ENCODE results near the gene NAA80.

Gene NAA80

GRCh38 chr3:50255251-50255615, 44.0 kb downstream of the NAA80 start:
- Histone ChIP-seq H3K4me3 (ENCODE audit: low read length) (no peak overlapping the region), H3K9me3 (ENCODE audit: insufficient read depth, low read depth, low read length) (no peaks in the 10 kb centered on the region), H3K36me3 (ENCODE audit: insufficient read depth, low read depth, low read length) (peaks cover 57% of the 10 kb centered on the region), H3K27me3 (ENCODE audit: insufficient read depth, low read length) (no peaks in the 10 kb centered on the region), H3K9ac (ENCODE audit: low read depth, low read length) (no peak overlapping the region), H3K27ac (ENCODE audit: low read length) (no peak overlapping the region), H3K4me1 (ENCODE audit: insufficient read depth, low read length) (peaks cover 6% of the 10 kb centered on the region)

GRCh38 chr3:50254577-50255250, 44.5 kb downstream of the NAA80 start:
- Histone ChIP-seq H3K36me3 (ENCODE audit: insufficient read depth, low read depth, low read length) (peaks cover 57% of the 10 kb centered on the region), H3K9ac (ENCODE audit: low read depth, low read length) (no peak overlapping the region), H3K4me1 (ENCODE audit: insufficient read depth, low read length) (peaks cover 6% of the 10 kb centered on the region)

GRCh38 chr3:50251220-50251619, 48.0 kb downstream of the NAA80 start:
- Histone ChIP-seq H3K9ac (ENCODE audit: low read depth, low read length) (no peak overlapping the region), H3K27me3 (ENCODE audit: insufficient read depth, low read length) (no peaks in the 10 kb centered on the region), H3K27ac (ENCODE audit: low read length) (no peak overlapping the region), H3K9me3 (ENCODE audit: insufficient read depth, low read depth, low read length) (no peaks in the 10 kb centered on the region), H3K4me1 (ENCODE audit: insufficient read depth, low read length) (peaks cover 16% of the 10 kb centered on the region), H3K36me3 (ENCODE audit: insufficient read depth, low read depth, low read length) (peaks cover 36% of the 10 kb centered on the region), H3K4me3 (ENCODE audit: low read length) (no peak overlapping the region)

More at GRCh38 chr3:50254577-50255250, 44.5 kb downstream of the NAA80 start:
- Histone ChIP-seq H3K9me3 (ENCODE audit: insufficient read depth, low read depth, low read length) (no peaks in the 10 kb centered on the region), H3K27ac (ENCODE audit: low read length) (no peak overlapping the region), H3K4me3 (ENCODE audit: low read length) (no peak overlapping the region), H3K27me3 (ENCODE audit: insufficient read depth, low read length) (no peaks in the 10 kb centered on the region)

GRCh38 chr3:50250514-50250913, 48.7 kb downstream of the NAA80 start:
- H3K36me3 ChIP-seq (ENCODE audit: insufficient read depth, low read depth, low read length), result peaks cover 33% of the 10 kb centered on the region
- H3K4me3 ChIP-seq (ENCODE audit: low read length), result no peak overlapping the region
- H3K9me3 ChIP-seq (ENCODE audit: insufficient read depth, low read depth, low read length), result no peaks in the 10 kb centered on the region
- H3K9ac ChIP-seq (ENCODE audit: low read depth, low read length), result no peak overlapping the region
- H3K27me3 ChIP-seq (ENCODE audit: insufficient read depth, low read length), result no peaks in the 10 kb centered on the region
- H3K4me1 ChIP-seq (ENCODE audit: insufficient read depth, low read length), result peaks cover 20% of the 10 kb centered on the region
- H3K27ac ChIP-seq (ENCODE audit: low read length), result no peak overlapping the region

- H3K27me3 ChIP-seq (ENCODE audit: insufficient read depth, low read length), result no peaks in the 10 kb centered on the region
- no peak overlapping the region; the same call in 1 of the 2 replicates for H3K9ac ChIP-seq (ENCODE audit: low read depth, low read length)
- no peaks in the 10 kb centered on the region for H3K9me3 ChIP-seq (ENCODE audit: insufficient read depth, low read depth, low read length)
- no peak overlapping the region for H3K27ac ChIP-seq (ENCODE audit: low read length)
- H3K4me1 ChIP-seq (ENCODE audit: insufficient read depth, low read length), result peaks cover 20% of the 10 kb centered on the region
- no peak overlapping the region for H3K4me3 ChIP-seq (ENCODE audit: low read length)
- peaks cover 30% of the 10 kb centered on the region for H3K36me3 ChIP-seq (ENCODE audit: insufficient read depth, low read depth, low read length)
These were observed 49.7 kb downstream of the NAA80 start for GRCh38 chr3:50249457-50249856.

- Histone ChIP-seq H3K27ac (ENCODE audit: low read length) (no peak overlapping the region), H3K4me3 (ENCODE audit: low read length) (no peak overlapping the region), H3K27me3 (ENCODE audit: insufficient read depth, low read length) (no peaks in the 10 kb centered on the region), H3K9me3 (ENCODE audit: insufficient read depth, low read depth, low read length) (no peaks in the 10 kb centered on the region), H3K9ac (ENCODE audit: low read depth, low read length) (peak overlapping the region; percentile 20; the same call in 1 of the 2 replicates), H3K4me1 (ENCODE audit: insufficient read depth, low read length) (peaks cover 19% of the 10 kb centered on the region), H3K36me3 (ENCODE audit: insufficient read depth, low read depth, low read length) (peaks cover 25% of the 10 kb centered on the region)
These were observed 50.8 kb downstream of the NAA80 start for GRCh38 chr3:50248387-50248786.

GRCh38 chr3:50246517-50246954, 52.7 kb downstream of the NAA80 start:
- Histone ChIP-seq H3K36me3 (ENCODE audit: insufficient read depth, low read depth, low read length) (peaks cover 10% of the 10 kb centered on the region), H3K9me3 (ENCODE audit: insufficient read depth, low read depth, low read length) (no peaks in the 10 kb centered on the region), H3K4me1 (ENCODE audit: insufficient read depth, low read length) (peaks cover 36% of the 10 kb centered on the region), H3K27ac (ENCODE audit: low read length) (peak overlapping the region; percentile 89), H3K9ac (ENCODE audit: low read depth, low read length) (peak overlapping the region; percentile 78; the same call in 1 of the 2 replicates), H3K4me3 (ENCODE audit: low read length) (peak overlapping the region; percentile 23; the same call in 1 of the 2 replicates), H3K27me3 (ENCODE audit: insufficient read depth, low read length) (no peaks in the 10 kb centered on the region)
